GM19438 (cell line): ENCODE results near the gene KRTAP5-3.

Source experiments
- ATAC-seq: cut with Tn5 transposase; IDR thresholded peaks from one replicate; pipeline ENCODE4 v1.9.1; 2021; ENCODE audit warnings: low read depth; ENCODE audit not compliant: unreplicated experiment

Gene KRTAP5-3

GRCh38 chr11:1643146-1643690 is 35.0 kb upstream of the KRTAP5-3 start:
- ATAC-seq: no peak

- no peak for ATAC-seq
Observed at GRCh38 chr11:1642288-1643145, 34.3 kb upstream of the KRTAP5-3 start.

- no peak for ATAC-seq
Observed at GRCh38 chr11:1641096-1641495, 32.8 kb upstream of the KRTAP5-3 start.

GRCh38 chr11:1640076-1640946 is 32.0 kb upstream of the KRTAP5-3 start:
- no peak for ATAC-seq

GRCh38 chr11:1639666-1640065 is 31.4 kb upstream of the KRTAP5-3 start:
- ATAC-seq: no peak

GRCh38 chr11:1639102-1639620 is 30.9 kb upstream of the KRTAP5-3 start:
- no peak for ATAC-seq

- no peak for ATAC-seq
Observed at GRCh38 chr11:1638344-1638743, 30.1 kb upstream of the KRTAP5-3 start.

- no peak for ATAC-seq
Observed at GRCh38 chr11:1637628-1638027, 29.4 kb upstream of the KRTAP5-3 start.

GRCh38 chr11:1636291-1636950 is 28.2 kb upstream of the KRTAP5-3 start:
- no peak for ATAC-seq

GRCh38 chr11:1633864-1634263 is 25.6 kb upstream of the KRTAP5-3 start:
- ATAC-seq: no peak

- no peak for ATAC-seq
Observed at GRCh38 chr11:1632053-1632714, 23.9 kb upstream of the KRTAP5-3 start.

- ATAC-seq: no peak
Observed at GRCh38 chr11:1631066-1631568, 22.9 kb upstream of the KRTAP5-3 start.

- no peak for ATAC-seq
Observed at GRCh38 chr11:1630271-1630670, 22.0 kb upstream of the KRTAP5-3 start.

GRCh38 chr11:1629326-1630185 is 21.3 kb upstream of the KRTAP5-3 start, which contains the start of gene KRTAP5-5:
Gene KRTAP5-5 (plus strand): TSS chr11:1629775. CDS start chr11:1629841, 66 bp downstream.
- ATAC-seq: no peak

- no peak for ATAC-seq
Observed at GRCh38 chr11:1628506-1629325, 20.5 kb upstream of the KRTAP5-3 start.

GRCh38 chr11:1625541-1625940 is 17.3 kb upstream of the KRTAP5-3 start:
- ATAC-seq: no peak

- ATAC-seq: no peak
Observed at GRCh38 chr11:1624621-1625020, 16.4 kb upstream of the KRTAP5-3 start.

GRCh38 chr11:1623716-1624115 is 15.5 kb upstream of the KRTAP5-3 start:
- no peak for ATAC-seq
